Fibroblast of the aortic adventitia (primary cell): ENCODE measurements around the gene GCAT. TPM values are rescaled to one million over a fixed set of nuclear protein-coding genes. Genes with fewer than 3 reads are reported as not detected.
"Not testable (repeated sequence)": the region's sequence is repeated elsewhere in the genome, so short reads cannot be mapped to it uniquely, and the experiment has no call there.

Source experiments
- DNase-seq: peaks from one replicate; pipeline ENCODE4 v3.0.0-alpha.2; 2010; ENCODE audit warnings: low read depth
- H3K4me3 ChIP-seq: 2 replicates; pipeline ENCODE4 v1.5.1; 2011; ENCODE audit warnings: low read depth, mild to moderate bottlenecking, control low read depth, low read length, moderate library complexity
- CTCF ChIP-seq: IDR thresholded peaks from 2 replicates; pipeline ENCODE4 v1.5.1; 2011; ENCODE audit warnings: mild to moderate bottlenecking, low read length, control low read depth, inconsistent platforms; ENCODE audit not compliant: insufficient read depth
- total RNA-seq: library from RNA; depleted of rRNA; stranded (reverse); fragments of >200 nt; gene quantifications from 2 replicates; pipeline ENCODE4 v1.2.3, GENCODE V29; 2012; ENCODE audit warnings: low replicate concordance

Gene GCAT
- total RNA-seq, 1 donor: 13.1 TPM

DNA sequence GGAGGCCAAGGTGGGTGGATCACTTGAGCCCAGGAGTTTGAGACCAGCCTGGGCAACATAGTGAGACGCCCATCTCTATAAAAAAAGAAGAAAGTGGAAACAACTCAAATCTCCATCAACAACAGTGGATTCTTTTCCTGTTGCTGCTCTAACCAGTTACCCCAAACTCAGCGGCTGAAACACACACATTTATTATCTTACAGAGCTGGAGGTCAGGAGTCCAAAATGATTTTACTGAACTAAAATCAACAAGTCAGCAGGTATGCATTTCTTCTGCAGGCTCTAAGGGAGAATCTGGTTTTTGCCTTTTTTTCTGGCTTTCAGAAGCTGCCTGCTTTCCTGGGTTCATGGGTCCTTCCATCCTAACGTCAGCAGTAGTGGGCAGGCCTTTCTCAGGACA lies 11.7 kb upstream of the GCAT start:
- no peak for TF ChIP-seq CTCF
- no peak overlapping the region for H3K4me3 ChIP-seq
- no peak for DNase-seq

DNA sequence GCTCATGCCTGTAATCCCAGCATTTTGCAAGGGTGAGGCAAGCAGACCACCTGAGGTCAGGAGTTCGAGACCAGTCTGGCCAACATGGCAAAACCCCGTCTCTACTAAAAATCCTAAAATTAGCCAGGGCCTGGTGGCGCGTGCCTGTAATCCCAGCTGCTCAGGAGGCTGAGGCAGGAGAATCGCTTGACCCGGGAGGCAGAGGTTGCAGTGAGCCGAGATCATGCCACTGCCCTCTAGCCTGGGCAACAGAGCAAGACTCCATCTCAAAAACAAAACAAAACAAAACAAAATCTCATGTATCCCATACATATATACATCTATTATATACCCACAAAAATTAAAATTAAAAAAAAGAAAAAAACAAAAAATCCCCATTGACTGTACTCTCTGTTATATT lies 10.5 kb upstream of the GCAT start:
- H3K4me3 ChIP-seq, DNase-seq: not testable (repeated sequence)

- no peak for TF ChIP-seq CTCF
- H3K4me3 ChIP-seq: no peak overlapping the region
- no peak for DNase-seq
These were observed 9.7 kb upstream of the GCAT start for GRCh38 chr22:37797874-37798500.

DNA sequence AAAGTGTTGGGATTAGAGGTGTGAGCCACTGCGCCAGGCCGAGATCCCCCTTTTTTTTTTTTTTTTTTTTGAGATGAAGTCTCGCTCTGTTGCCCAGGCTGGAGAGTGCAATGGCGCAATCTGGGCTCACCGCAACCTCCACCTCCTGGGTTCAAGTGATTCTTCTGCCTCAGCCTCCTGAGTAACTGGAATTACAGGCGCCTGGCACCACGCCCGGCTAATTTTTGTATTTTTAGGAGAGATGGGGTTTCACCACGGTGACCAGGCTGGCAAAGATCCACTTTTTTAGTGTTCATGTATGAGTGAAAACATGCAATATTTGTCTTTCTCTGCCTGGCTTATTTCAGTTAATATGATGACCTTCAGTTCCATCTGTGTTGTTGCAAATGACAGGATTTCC lies 7.8 kb upstream of the GCAT start:
- not testable (repeated sequence) for DNase-seq

GRCh38 chr22:37801946-37802309 lies 5.8 kb upstream of the GCAT start:
- no peak for TF ChIP-seq CTCF
- peak overlapping the region; percentile 60 for H3K4me3 ChIP-seq
- DNase-seq: no peak

More for the DNA sequence above, 7.8 kb upstream of the GCAT start:
- not testable (repeated sequence) for H3K4me3 ChIP-seq

GRCh38 chr22:37802310-37803194 lies 5.2 kb upstream of the GCAT start:
- no peak for DNase-seq
- peak overlapping the region; percentile 60 for H3K4me3 ChIP-seq
- TF ChIP-seq CTCF: no peak

DNA sequence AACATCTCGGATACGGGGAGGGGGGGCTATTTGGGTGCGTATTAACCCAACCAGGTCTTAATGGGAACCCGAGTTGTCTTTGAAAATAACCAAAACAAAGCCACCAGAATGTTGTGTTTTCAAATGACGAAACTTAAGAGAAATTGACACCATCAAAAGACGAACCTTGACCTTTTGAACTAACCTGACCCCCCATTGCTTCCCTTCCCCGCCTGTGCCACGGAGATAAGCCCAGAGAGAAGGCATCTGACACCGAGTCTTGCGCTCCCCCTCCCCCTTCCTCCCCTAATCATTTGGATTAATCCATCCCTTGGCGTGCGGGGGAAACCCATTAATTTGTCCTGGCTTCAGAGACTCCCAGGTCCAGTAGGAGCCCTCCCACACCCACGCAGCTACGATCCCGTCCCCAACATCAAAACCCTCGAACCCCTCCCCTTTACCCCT lies 4.5 kb upstream of the GCAT start:
- no peak overlapping the region for H3K4me3 ChIP-seq
- no peak for DNase-seq

More for the DNA sequence above, 4.5 kb upstream of the GCAT start:
- TF ChIP-seq CTCF: no peak
